ENCODE measurements around the gene LANCL3. TPM values are rescaled to one million over a fixed set of nuclear protein-coding genes. Genes with fewer than 3 reads are reported as not detected.
"Not testable (repeated sequence)": the region's sequence is repeated elsewhere in the genome, so short reads cannot be mapped to it uniquely, and the experiment has no call there.

The LANCL3 gene
- total RNA-seq, 1 donor from 2014 or later = 0.12 TPM

DNA sequence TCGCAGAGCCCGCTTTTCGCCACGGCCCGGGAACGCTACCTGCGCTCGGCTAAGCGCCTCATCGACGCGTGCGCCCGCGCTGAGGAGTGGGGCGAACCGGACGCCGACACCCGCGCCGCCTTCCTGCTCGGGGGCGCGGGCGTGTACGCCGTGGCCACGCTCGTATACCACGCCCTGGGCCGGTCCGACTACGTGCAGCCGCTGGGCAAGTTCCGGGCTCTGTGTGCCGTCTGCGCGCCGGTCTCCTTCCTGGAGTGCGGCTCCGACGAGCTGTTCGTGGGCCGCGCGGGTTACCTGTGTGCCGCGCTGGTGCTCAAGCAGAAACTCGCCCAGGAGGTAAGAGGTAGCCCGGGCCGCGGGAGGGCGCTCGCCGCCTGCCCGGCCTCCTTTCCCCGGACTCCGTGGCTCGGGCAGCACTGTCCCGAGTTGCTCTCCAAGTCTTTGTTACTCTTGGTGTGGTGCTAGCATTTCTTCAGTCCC, 687 bp downstream of the LANCL3 start:
- peak overlapping the region; percentile 25 for H3K4me3 ChIP-seq (ENCODE audit: low read depth, low read length)
- TF ChIP-seq, protein P1, sequence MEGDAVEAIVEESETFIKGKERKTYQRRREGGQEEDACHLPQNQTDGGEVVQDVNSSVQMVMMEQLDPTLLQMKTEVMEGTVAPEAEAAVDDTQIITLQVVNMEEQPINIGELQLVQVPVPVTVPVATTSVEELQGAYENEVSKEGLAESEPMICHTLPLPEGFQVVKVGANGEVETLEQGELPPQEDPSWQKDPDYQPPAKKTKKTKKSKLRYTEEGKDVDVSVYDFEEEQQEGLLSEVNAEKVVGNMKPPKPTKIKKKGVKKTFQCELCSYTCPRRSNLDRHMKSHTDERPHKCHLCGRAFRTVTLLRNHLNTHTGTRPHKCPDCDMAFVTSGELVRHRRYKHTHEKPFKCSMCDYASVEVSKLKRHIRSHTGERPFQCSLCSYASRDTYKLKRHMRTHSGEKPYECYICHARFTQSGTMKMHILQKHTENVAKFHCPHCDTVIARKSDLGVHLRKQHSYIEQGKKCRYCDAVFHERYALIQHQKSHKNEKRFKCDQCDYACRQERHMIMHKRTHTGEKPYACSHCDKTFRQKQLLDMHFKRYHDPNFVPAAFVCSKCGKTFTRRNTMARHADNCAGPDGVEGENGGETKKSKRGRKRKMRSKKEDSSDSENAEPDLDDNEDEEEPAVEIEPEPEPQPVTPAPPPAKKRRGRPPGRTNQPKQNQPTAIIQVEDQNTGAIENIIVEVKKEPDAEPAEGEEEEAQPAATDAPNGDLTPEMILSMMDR (conservative IDR thresholded peaks at IDR 0.05; ENCODE audit: low read depth, low read length) = peak; percentile 26
- DNase-seq (ENCODE audit: low read depth) = not testable (repeated sequence)

DNA sequence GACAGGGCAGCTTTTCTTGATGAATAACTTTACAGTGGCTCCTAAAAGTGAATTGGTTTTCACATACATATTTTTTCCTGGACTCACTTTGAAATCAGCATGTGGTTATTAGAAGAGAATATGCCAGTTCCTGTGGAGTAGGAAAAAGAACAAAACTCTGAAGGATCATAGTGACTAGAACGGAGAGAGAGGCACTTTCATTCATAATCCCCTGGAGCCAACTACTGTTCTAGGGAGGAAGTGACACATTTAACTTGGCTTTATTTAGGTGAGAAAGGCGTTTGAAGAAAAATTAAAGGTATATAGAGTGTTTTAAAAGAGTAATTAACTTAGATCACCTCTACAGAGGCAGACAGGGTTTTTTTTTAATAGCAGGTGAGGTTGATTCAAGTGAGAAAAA, 1.7 kb downstream of the LANCL3 start:
- H3K4me3 ChIP-seq (ENCODE audit: low read depth, low read length); DNase-seq (ENCODE audit: low read depth): not testable (repeated sequence)

DNA sequence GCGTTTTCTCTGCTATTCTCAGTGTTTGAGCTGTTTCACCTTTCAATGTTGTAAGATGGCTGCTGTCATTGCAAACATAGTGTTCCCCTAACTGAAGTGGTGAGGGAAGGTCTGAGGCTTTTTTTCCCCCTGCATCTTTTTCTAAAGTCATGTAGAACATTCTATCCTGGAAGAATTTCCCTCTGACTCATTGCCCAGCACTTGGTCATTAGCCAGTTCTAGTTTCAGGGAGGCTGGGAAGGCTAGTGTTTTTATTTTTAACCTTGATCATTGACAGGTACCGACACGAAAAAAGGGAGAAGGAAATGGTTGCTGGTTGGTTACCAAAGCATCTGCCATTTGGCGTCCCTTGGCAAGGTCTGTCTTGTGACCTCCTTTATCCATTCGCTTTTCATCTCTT, 6.6 kb downstream of the LANCL3 start:
- peak; percentile 2 for DNase-seq (ENCODE audit: low read depth)
- H3K4me3 ChIP-seq (ENCODE audit: low read depth, low read length) = no peak overlapping the region
- TF ChIP-seq, protein P1 (conservative IDR thresholded peaks at IDR 0.05; ENCODE audit: low read depth, low read length) = no peak

DNA sequence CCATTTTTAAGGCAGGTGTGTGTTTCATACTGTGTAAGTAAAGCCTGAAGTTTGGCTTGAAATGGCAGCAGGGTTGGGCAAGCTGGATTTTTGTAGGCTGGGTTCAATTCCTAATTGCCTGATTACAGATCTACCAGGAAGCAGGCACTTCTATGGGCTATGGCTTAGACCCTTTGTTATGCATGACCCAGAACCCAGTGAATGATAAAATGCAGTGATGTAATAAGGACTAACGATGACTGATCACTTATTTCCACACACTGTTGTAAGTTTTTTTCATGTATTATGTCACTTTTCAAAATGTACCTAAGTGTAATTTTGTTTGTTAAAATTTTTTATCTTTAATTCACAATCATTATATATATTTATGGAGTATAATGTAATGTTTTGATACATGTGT, 8.6 kb downstream of the LANCL3 start:
- TF ChIP-seq, protein P1 (conservative IDR thresholded peaks at IDR 0.05; ENCODE audit: low read depth, low read length) = no peak

DNA sequence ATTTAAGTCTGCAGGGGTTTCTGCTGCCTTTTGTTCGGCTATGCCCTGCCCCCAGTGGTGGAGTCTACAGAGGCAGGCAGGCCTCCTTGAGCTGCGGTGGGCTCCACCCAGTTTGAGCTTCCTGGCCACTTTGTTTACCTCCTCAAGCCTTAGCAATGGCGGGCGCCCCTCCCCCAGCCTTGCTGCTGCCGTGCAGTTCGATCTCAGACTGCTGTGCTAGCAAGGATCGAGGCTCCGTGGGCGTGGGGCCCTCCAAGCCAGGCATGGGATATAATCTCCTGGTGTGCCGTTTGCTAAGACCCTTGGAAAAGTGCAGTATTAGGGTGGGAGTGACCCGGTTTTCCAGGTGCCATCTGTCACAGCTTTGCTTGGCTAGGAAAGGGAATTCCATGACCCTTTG, 15.9 kb downstream of the LANCL3 start:
- not testable (repeated sequence) for DNase-seq (ENCODE audit: low read depth); H3K4me3 ChIP-seq (ENCODE audit: low read depth, low read length)

More for the DNA sequence above, 8.6 kb downstream of the LANCL3 start:
- H3K4me3 ChIP-seq (ENCODE audit: low read depth, low read length) = no peak overlapping the region
- no peak for DNase-seq (ENCODE audit: low read depth)

DNA sequence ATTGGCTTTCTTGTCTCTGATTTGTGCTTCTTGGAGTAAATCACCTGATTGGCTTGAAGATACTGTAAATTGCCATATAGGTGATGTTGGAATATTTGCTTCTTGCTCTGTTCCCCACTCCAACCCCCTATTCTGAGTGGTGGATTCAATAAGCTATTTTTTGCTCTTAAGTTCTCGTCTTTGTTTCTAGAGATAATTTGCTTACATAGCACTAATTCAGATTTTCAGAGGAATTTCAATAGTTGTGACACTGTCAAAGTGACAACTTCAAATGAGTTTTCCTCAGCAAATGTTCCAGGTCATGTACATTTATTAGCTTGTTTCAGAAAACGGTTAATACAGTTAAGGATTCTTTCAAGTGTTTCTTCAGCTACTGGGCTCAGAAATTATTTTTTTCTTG, 18.6 kb downstream of the LANCL3 start:
- TF ChIP-seq, protein P1 (conservative IDR thresholded peaks at IDR 0.05; ENCODE audit: low read depth, low read length) = no peak
- H3K4me3 ChIP-seq (ENCODE audit: low read depth, low read length) = no peak overlapping the region
- DNase-seq (ENCODE audit: low read depth) = no peak

DNA sequence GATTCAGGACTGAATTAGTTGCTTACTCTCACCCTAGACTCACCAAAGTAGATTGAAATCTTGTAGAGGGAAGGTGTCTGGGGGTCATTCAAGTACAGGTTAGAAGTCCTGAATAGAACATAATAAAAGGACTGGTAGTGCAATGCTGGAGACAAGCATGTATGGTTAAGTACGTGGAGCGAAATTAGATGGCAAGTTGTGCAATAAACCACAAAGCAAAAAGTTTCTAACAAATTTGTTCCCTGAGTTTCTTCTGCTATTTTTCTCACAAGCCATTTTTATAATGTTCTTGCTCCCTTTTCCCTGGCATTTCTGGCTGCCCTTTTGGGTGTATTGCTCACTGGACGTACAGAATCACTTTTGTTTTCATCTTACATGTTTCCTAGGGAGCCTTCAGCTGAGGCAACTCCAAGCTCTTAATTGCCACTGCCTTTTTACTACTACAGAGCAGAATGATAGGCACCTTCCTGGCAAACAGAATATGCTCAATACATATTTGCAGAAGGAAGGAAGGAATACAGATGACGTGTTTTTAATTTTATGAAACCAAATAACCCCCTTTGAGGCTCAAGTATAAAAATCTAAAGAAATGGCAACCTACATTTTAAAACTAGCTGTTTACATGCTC, 23.4 kb downstream of the LANCL3 start:
- H3K4me3 ChIP-seq (ENCODE audit: low read depth, low read length) = no peak overlapping the region
- no peak for DNase-seq (ENCODE audit: low read depth)
- TF ChIP-seq, protein P1 (conservative IDR thresholded peaks at IDR 0.05; ENCODE audit: low read depth, low read length) = no peak

DNA sequence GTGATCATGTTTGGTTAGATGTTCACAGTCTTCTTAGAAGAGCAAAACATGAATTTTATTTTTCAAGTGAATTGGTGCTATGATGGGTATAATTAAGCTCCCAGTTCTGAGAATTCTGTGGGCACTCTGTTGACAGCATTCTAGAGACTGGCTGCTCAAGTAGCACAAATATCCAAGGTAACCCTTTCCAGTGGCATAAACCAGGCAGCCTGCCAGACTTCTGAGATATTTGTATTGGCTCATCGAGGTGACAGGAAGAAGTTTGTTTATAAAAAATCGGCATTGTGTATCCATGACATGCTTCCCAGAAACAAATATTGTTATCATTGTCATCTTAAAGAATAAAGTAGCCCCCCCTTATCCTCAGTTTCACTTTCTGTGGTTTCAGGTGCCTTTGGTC, 28.3 kb downstream of the LANCL3 start:
- no peak for DNase-seq (ENCODE audit: low read depth)
- H3K4me3 ChIP-seq (ENCODE audit: low read depth, low read length) = no peak overlapping the region
- TF ChIP-seq, protein P1 (conservative IDR thresholded peaks at IDR 0.05; ENCODE audit: low read depth, low read length) = no peak

Measured in epithelial cell of proximal tubule (primary cell).